ENCODE measurements around the gene TMEM134.

GRCh38 chr11:67432655-67433349 lies 36.2 kb downstream of the TMEM134 start:
- TF ChIP-seq MYC (IDR thresholded peaks at IDR 0.05; ENCODE audit: low read depth, low read length) (no peak), CTCF (IDR thresholded peaks at IDR 0.05; ENCODE audit: extremely low read depth in 1 of 2, insufficient read depth in 1 of 2, low read depth in 1 of 2, low read length in 2 of 2) (no peak), POLR2A (IDR thresholded peaks at IDR 0.05; ENCODE audit: low read depth, low read length) (no peak), POLR2AphosphoS5 (IDR thresholded peaks at IDR 0.05; ENCODE audit: insufficient read depth, low read depth, low read length) (no peak), EZH2 (IDR thresholded peaks at IDR 0.05; ENCODE audit: borderline replicate concordance, low read depth, low read length, severe bottlenecking) (no peak), MAX (IDR thresholded peaks at IDR 0.05; ENCODE audit: insufficient read depth, insufficient read length) (no peak)
